ENCODE measurements around the gene PRF1. TPM values are rescaled to one million over a fixed set of nuclear protein-coding genes. Genes with fewer than 3 reads are reported as not detected.
A peak's percentile ranks its signal among the peaks of the same experiment; 100 is the strongest.

Gene PRF1
- total and polyA plus RNA-seq, 12 donors, result 0.17 to 4.1 (median 1.6) TPM

- intact Hi-C loops (cut with DNase I), result no loop called here
Measured at GRCh38 chr10:70622541-70622940, 20.0 kb upstream of the PRF1 start.

GRCh38 chr10:70621503-70622078 lies 19.1 kb upstream of the PRF1 start:
- Histone ChIP-seq H3K27ac (no peak overlapping the region), H3K4me3 (no peak overlapping the region), H3K4me1 (replicated peaks in 1 of 2) (no peaks in the 10 kb centered on the region), H3K9me3 (replicated peaks in 1 of 3) (no peaks in the 10 kb centered on the region), H3K27me3 (no peaks in the 10 kb centered on the region), H3K36me3 (replicated peaks in 1 of 2) (no peaks in the 10 kb centered on the region)
- TF ChIP-seq POLR2A (IDR thresholded peaks at IDR 0.05) (no peak), CTCF (IDR thresholded peaks at IDR 0.05) (no peak)
- DNase-seq, result no peak
- intact Hi-C loops (cut with DNase I), result no loop called here
- WGBS, 4 donors, result 62 to 83% (median 74%) methylated on average over 4 of the region's 4 CpGs

More at GRCh38 chr10:70622541-70622940, 20.0 kb upstream of the PRF1 start:
- Histone ChIP-seq H3K4me3 (no peak overlapping the region), H3K27me3 (no peaks in the 10 kb centered on the region), H3K27ac (no peak overlapping the region), H3K4me1 (replicated peaks in 1 of 2) (no peaks in the 10 kb centered on the region), H3K9me3 (replicated peaks in 1 of 3) (peaks cover 0 to 5% (median 0%) of the 10 kb centered on the region in 3 donors), H3K36me3 (replicated peaks in 1 of 2) (no peaks in the 10 kb centered on the region)
- DNase-seq, result no peak
- no peak for TF ChIP-seq CTCF (IDR thresholded peaks at IDR 0.05)
- TF ChIP-seq POLR2A (IDR thresholded peaks at IDR 0.05), result no peak
- WGBS, 4 donors, result 78 to 100% (median 90%) methylated on average over 1 to 3 of the region's 3 CpGs

- Histone ChIP-seq H3K27me3 (no peaks in the 10 kb centered on the region), H3K27ac (no peak overlapping the region), H3K36me3 (replicated peaks in 1 of 2) (no peaks in the 10 kb centered on the region), H3K4me3 (no peak overlapping the region), H3K9me3 (replicated peaks in 1 of 3) (no peaks in the 10 kb centered on the region), H3K4me1 (replicated peaks in 1 of 2) (no peaks in the 10 kb centered on the region)
- no peak for DNase-seq
- intact Hi-C loops (cut with DNase I), result no loop called here
- TF ChIP-seq CTCF (IDR thresholded peaks at IDR 0.05) (no peak), POLR2A (IDR thresholded peaks at IDR 0.05) (no peak)
Measured at GRCh38 chr10:70620020-70620289, 17.4 kb upstream of the PRF1 start.

GRCh38 chr10:70619271-70620019 lies 16.9 kb upstream of the PRF1 start:
- no peak for DNase-seq
- H3K36me3 ChIP-seq (replicated peaks in 1 of 2), result no peaks in the 10 kb centered on the region
- WGBS, 4 donors, result 49 to 68% (median 59%) methylated on average over 4 of the region's 4 CpGs
- peak in 4 of 6 experiments; percentile 18 to 23 (median 21) for TF ChIP-seq CTCF (IDR thresholded peaks at IDR 0.05)
- no peak for TF ChIP-seq POLR2A (IDR thresholded peaks at IDR 0.05)
- intact Hi-C loops (cut with DNase I), result no loop called here
- H3K27me3 ChIP-seq, result no peaks in the 10 kb centered on the region
- no peaks in the 10 kb centered on the region for H3K9me3 ChIP-seq (replicated peaks in 1 of 3)
- H3K4me3 ChIP-seq, result no peak overlapping the region
- no peak overlapping the region for H3K27ac ChIP-seq
- H3K4me1 ChIP-seq (replicated peaks in 1 of 2), result no peaks in the 10 kb centered on the region
